ENCODE data around the gene LDLRAD4. TPM values are rescaled to one million over a fixed set of nuclear protein-coding genes. Genes with fewer than 3 reads are reported as not detected.
"Not testable (repeated sequence)": the region's sequence is repeated elsewhere in the genome, so short reads cannot be mapped to it uniquely, and the experiment has no call there.

The LDLRAD4 gene
- polyA plus RNA-seq, 4 donors: 2.7 to 17.6 (median 7.0) TPM

DNA sequence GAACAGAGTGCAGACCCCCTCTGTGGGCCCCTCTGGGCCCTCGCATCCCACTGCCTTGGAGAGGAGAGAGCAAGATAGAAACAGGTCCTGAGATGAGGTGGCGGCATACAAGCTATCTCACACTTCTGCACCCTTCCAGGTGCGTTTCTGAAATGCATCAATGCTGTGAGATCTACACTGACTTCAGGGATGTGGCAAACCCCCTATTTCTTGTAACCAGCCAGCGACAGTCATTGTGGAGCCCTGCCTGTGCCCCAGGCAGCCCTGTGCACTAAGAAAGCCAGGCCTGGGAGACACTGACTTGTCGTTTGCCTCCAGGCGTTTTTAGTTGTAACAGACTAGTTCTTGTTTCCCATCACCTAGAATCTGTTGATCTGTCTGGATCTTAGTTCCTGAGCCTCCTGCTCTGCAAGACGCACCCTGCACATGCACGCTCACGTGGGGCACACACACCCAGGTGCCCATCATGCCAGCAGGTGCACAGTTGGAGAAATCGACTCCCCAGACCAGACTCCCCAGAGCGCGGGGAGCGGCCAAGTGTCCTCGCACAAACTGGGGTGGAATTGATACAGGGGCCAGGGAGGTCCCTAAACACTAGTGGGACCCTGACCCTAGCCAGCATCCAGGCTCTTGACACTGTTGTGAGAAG lies 269.8 kb downstream of the LDLRAD4 start:
- no peak for DNase-seq
- Histone ChIP-seq H3K4me1 (ENCODE audit: control insufficient read depth in 3 of 3, insufficient read depth in 2 of 3, low read depth in 1 of 3, low read length in 2 of 3) (no peaks in the 10 kb centered on the region), H3K27me3 (ENCODE audit: control insufficient read depth in 3 of 3, insufficient read depth in 3 of 3, low read length in 3 of 3) (no peaks in the 10 kb centered on the region), H3K27ac (ENCODE audit: low read depth in 1 of 3, low read length in 2 of 3) (no peak overlapping the region), H3K9me3 (ENCODE audit: control insufficient read depth in 2 of 2, insufficient read depth in 1 of 2, low read depth in 1 of 2, low read length in 1 of 2) (no peaks in the 10 kb centered on the region), H3K36me3 (ENCODE audit: control insufficient read depth in 3 of 3, insufficient read depth in 2 of 3, low read depth in 1 of 3, low read length in 3 of 3) (peaks cover 0 to 2% (median 0%) of the 10 kb centered on the region in 3 donors), H3K4me3 (ENCODE audit: low read depth in 1 of 3, low read length in 3 of 3) (no peak overlapping the region)
- no peak for FAIRE-seq
- WGBS, 3 donors: 88 to 92% (median 90%) methylated on average over 14 of the region's 14 CpGs

DNA sequence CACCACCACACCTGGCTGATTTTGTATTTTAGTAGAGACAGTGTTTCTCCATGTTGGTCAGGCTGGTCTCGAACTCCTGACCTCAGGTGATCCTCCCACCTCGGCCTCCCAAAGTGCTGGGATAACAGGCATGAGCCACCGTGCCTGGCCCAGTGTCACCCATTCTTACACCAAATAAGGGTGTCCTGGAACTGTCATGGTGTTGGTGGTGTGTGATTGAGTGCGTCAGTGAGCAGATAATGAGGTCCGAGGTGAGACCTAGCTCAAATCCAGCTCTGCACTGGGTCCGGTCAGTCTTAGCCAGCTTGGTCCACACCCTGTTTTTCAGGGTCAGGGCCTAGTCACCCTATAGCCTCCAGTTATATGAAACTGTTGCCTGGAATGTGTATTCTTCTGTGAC lies 270.7 kb downstream of the LDLRAD4 start:
- H3K4me3 ChIP-seq (ENCODE audit: low read depth in 1 of 3, low read length in 3 of 3); H3K27ac ChIP-seq (ENCODE audit: low read depth in 1 of 3, low read length in 2 of 3); H3K27me3 ChIP-seq (ENCODE audit: control insufficient read depth in 3 of 3, insufficient read depth in 3 of 3, low read length in 3 of 3); DNase-seq; H3K4me1 ChIP-seq (ENCODE audit: control insufficient read depth in 3 of 3, insufficient read depth in 2 of 3, low read depth in 1 of 3, low read length in 2 of 3); H3K36me3 ChIP-seq (ENCODE audit: control insufficient read depth in 3 of 3, insufficient read depth in 2 of 3, low read depth in 1 of 3, low read length in 3 of 3); H3K9me3 ChIP-seq (ENCODE audit: control insufficient read depth in 2 of 2, insufficient read depth in 1 of 2, low read depth in 1 of 2, low read length in 1 of 2); FAIRE-seq: not testable (repeated sequence)
- 81 to 94% (median 88%) methylated on average over 6 of the region's 6 CpGs for WGBS, 3 donors

DNA sequence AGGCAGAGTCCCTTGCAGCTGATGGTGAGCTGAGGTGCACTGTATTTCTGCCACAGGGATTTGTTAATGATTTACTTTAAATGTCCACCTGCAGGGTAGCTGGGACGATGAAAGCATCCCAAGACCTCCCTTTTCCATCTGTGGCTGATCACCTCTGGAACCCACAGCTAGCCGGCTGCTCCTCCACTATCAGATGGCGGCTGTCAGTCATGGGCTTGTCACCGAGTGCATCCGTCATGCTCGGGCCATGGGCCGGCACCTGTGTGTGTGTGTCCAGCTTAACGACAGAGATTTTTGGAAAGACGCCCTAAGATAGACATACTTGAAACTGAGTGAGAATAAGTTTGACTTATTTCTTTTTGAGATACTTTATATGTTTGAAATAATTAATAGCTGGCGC lies 272.6 kb downstream of the LDLRAD4 start:
- peaks cover 0 to 2% (median 0%) of the 10 kb centered on the region in 3 donors for H3K36me3 ChIP-seq (ENCODE audit: control insufficient read depth in 3 of 3, insufficient read depth in 2 of 3, low read depth in 1 of 3, low read length in 3 of 3)
- no peak overlapping the region for H3K27ac ChIP-seq (ENCODE audit: low read depth in 1 of 3, low read length in 2 of 3)
- WGBS, 3 donors: 86 to 87% (median 86%) methylated on average over 10 of the region's 10 CpGs
- H3K4me3 ChIP-seq (ENCODE audit: low read depth in 1 of 3, low read length in 3 of 3): no peak overlapping the region
- H3K9me3 ChIP-seq (ENCODE audit: control insufficient read depth in 2 of 2, insufficient read depth in 1 of 2, low read depth in 1 of 2, low read length in 1 of 2): no peaks in the 10 kb centered on the region
- DNase-seq: no peak
- H3K4me1 ChIP-seq (ENCODE audit: control insufficient read depth in 3 of 3, insufficient read depth in 2 of 3, low read depth in 1 of 3, low read length in 2 of 3): no peaks in the 10 kb centered on the region
- FAIRE-seq: no peak
- H3K27me3 ChIP-seq (ENCODE audit: control insufficient read depth in 3 of 3, insufficient read depth in 3 of 3, low read length in 3 of 3): no peaks in the 10 kb centered on the region

GRCh38 chr18:13492314-13492713 lies 273.8 kb downstream of the LDLRAD4 start:
- Histone ChIP-seq H3K9me3 (ENCODE audit: control insufficient read depth in 2 of 2, insufficient read depth in 1 of 2, low read depth in 1 of 2, low read length in 1 of 2) (no peaks in the 10 kb centered on the region), H3K4me3 (ENCODE audit: low read depth in 1 of 3, low read length in 3 of 3) (no peak overlapping the region), H3K36me3 (ENCODE audit: control insufficient read depth in 3 of 3, insufficient read depth in 2 of 3, low read depth in 1 of 3, low read length in 3 of 3) (peaks cover 0 to 2% (median 0%) of the 10 kb centered on the region in 3 donors), H3K27ac (ENCODE audit: low read depth in 1 of 3, low read length in 2 of 3) (no peak overlapping the region), H3K27me3 (ENCODE audit: control insufficient read depth in 3 of 3, insufficient read depth in 3 of 3, low read length in 3 of 3) (no peaks in the 10 kb centered on the region), H3K4me1 (ENCODE audit: control insufficient read depth in 3 of 3, insufficient read depth in 2 of 3, low read depth in 1 of 3, low read length in 2 of 3) (no peaks in the 10 kb centered on the region)
- WGBS, 3 donors: 94 to 97% (median 95%) methylated on average over 9 of the region's 9 CpGs
- DNase-seq (no peak), FAIRE-seq (no peak)

GRCh38 chr18:13493079-13493478 lies 274.5 kb downstream of the LDLRAD4 start:
- DNase-seq (no peak), FAIRE-seq (no peak)
- peaks cover 0 to 2% (median 0%) of the 10 kb centered on the region in 3 donors for H3K36me3 ChIP-seq (ENCODE audit: control insufficient read depth in 3 of 3, insufficient read depth in 2 of 3, low read depth in 1 of 3, low read length in 3 of 3)
- no peak overlapping the region for H3K4me3 ChIP-seq (ENCODE audit: low read depth in 1 of 3, low read length in 3 of 3)
- 56 to 59% (median 56%) methylated on average over 1 of the region's 1 CpG for WGBS, 3 donors
- peaks cover 0 to 2% of the 10 kb centered on the region in 2 donors for H3K9me3 ChIP-seq (ENCODE audit: control insufficient read depth in 2 of 2, insufficient read depth in 1 of 2, low read depth in 1 of 2, low read length in 1 of 2)
- no peak overlapping the region for H3K27ac ChIP-seq (ENCODE audit: low read depth in 1 of 3, low read length in 2 of 3)
- no peaks in the 10 kb centered on the region for H3K4me1 ChIP-seq (ENCODE audit: control insufficient read depth in 3 of 3, insufficient read depth in 2 of 3, low read depth in 1 of 3, low read length in 2 of 3)
- no peaks in the 10 kb centered on the region for H3K27me3 ChIP-seq (ENCODE audit: control insufficient read depth in 3 of 3, insufficient read depth in 3 of 3, low read length in 3 of 3)

DNA sequence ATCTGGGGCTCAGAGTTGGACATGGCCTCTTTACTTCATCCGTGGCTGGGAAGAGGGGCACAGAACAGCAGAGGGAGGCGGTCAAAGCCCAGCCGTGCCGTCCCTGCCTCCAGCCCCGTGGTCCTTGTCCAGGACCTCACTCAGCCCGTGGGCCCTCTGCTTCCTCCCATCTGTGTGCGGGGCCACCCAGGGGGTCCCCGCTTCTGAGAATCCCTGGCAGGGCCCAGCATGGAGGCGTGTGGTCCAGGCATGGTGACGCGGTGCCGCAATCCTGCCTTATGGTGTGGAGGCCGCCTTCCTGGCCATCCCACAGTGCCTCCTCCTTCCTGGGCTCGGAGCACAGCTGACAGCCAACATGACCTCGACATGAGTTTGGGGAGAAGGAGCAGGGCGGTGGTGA lies 275.2 kb downstream of the LDLRAD4 start:
- Histone ChIP-seq H3K4me3 (ENCODE audit: low read depth in 1 of 3, low read length in 3 of 3) (no peak overlapping the region), H3K27me3 (ENCODE audit: control insufficient read depth in 3 of 3, insufficient read depth in 3 of 3, low read length in 3 of 3) (no peaks in the 10 kb centered on the region), H3K27ac (ENCODE audit: low read depth in 1 of 3, low read length in 2 of 3) (no peak overlapping the region), H3K36me3 (ENCODE audit: control insufficient read depth in 3 of 3, insufficient read depth in 2 of 3, low read depth in 1 of 3, low read length in 3 of 3) (peaks cover 0 to 5% (median 3%) of the 10 kb centered on the region in 3 donors), H3K4me1 (ENCODE audit: control insufficient read depth in 3 of 3, insufficient read depth in 2 of 3, low read depth in 1 of 3, low read length in 2 of 3) (no peaks in the 10 kb centered on the region), H3K9me3 (ENCODE audit: control insufficient read depth in 2 of 2, insufficient read depth in 1 of 2, low read depth in 1 of 2, low read length in 1 of 2) (peaks cover 0 to 8% of the 10 kb centered on the region in 2 donors)
- FAIRE-seq: no peak
- 88 to 96% (median 93%) methylated on average over 16 of the region's 16 CpGs for WGBS, 3 donors
- DNase-seq: no peak

DNA sequence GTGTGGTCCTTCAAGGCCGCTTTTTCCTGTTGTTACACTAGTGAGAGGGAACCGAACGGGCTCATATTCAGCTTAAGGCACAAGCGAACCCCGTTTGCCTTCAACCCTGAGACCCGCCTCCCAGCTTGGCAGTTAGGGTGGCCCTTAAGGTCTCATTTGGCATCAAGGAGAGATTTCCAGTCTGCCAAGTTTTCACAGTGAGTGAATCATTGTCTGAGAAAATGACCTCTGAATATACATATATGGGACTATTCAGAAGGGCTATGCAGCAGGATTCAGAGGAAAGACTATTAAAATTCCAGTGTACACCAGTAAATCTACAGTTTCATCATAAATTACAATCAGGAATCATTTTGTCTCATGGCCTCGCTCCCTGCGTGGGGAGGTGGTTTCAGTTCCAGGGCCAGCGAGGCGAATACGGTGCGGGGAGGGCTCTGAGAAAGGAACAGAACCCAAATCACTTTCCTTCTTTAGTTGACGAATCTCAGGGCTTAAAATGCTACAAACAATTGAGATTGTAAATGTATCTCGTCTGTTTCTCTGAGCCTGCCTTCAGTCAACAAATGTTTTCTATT lies 276.4 kb downstream of the LDLRAD4 start:
- 89 to 94% (median 92%) methylated on average over 14 of the region's 14 CpGs for WGBS, 3 donors
- Histone ChIP-seq H3K36me3 (ENCODE audit: control insufficient read depth in 3 of 3, insufficient read depth in 2 of 3, low read depth in 1 of 3, low read length in 3 of 3) (peaks cover 0 to 6% (median 3%) of the 10 kb centered on the region in 3 donors), H3K4me3 (ENCODE audit: low read depth in 1 of 3, low read length in 3 of 3) (no peak overlapping the region), H3K4me1 (ENCODE audit: control insufficient read depth in 3 of 3, insufficient read depth in 2 of 3, low read depth in 1 of 3, low read length in 2 of 3) (no peaks in the 10 kb centered on the region), H3K27ac (ENCODE audit: low read depth in 1 of 3, low read length in 2 of 3) (no peak overlapping the region), H3K9me3 (ENCODE audit: control insufficient read depth in 2 of 2, insufficient read depth in 1 of 2, low read depth in 1 of 2, low read length in 1 of 2) (peaks cover 0 to 16% of the 10 kb centered on the region in 2 donors), H3K27me3 (ENCODE audit: control insufficient read depth in 3 of 3, insufficient read depth in 3 of 3, low read length in 3 of 3) (no peaks in the 10 kb centered on the region)
- FAIRE-seq (no peak), DNase-seq (no peak)

DNA sequence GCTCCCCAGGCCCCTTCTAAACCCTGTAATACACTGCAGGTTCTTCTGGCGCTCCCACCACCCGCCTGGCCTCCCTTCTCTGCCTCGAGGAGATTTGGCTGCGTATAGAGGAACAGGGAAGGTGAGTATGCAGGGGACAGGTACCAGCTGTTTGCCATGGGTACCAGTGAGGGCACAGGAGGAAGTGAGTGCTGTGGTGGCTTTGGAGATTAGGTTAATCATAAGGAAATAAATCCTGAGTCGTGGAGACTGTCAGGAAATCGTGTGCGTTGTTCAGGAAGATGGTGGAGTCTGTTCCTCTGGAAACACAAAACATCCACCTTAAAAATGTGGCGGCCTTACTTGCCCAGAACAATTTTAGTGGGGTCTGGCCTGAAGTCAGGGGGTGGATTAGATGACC lies 277.4 kb downstream of the LDLRAD4 start:
- Histone ChIP-seq H3K4me3 (ENCODE audit: low read depth in 1 of 3, low read length in 3 of 3) (no peak overlapping the region), H3K9me3 (ENCODE audit: control insufficient read depth in 2 of 2, insufficient read depth in 1 of 2, low read depth in 1 of 2, low read length in 1 of 2) (peaks cover 0 to 16% of the 10 kb centered on the region in 2 donors), H3K27me3 (ENCODE audit: control insufficient read depth in 3 of 3, insufficient read depth in 3 of 3, low read length in 3 of 3) (no peaks in the 10 kb centered on the region), H3K27ac (ENCODE audit: low read depth in 1 of 3, low read length in 2 of 3) (no peak overlapping the region), H3K4me1 (ENCODE audit: control insufficient read depth in 3 of 3, insufficient read depth in 2 of 3, low read depth in 1 of 3, low read length in 2 of 3) (peaks cover 0 to 2% (median 0%) of the 10 kb centered on the region in 3 donors), H3K36me3 (ENCODE audit: control insufficient read depth in 3 of 3, insufficient read depth in 2 of 3, low read depth in 1 of 3, low read length in 3 of 3) (peaks cover 0 to 6% (median 3%) of the 10 kb centered on the region in 3 donors)
- 73 to 86% (median 83%) methylated on average over 8 of the region's 8 CpGs for WGBS, 3 donors
- DNase-seq: no peak
- no peak for FAIRE-seq

Measured in small intestine (tissue), 7 donors.